Lower leg skin (tissue), 4 donors: ENCODE data around the gene SH3BP5. TPM values are rescaled to one million over a fixed set of nuclear protein-coding genes. Genes with fewer than 3 reads are reported as not detected.

Source experiments
- DNase-seq, 2 donors: peaks; one replicate each; pipeline ENCODE4 v3.0.0-alpha.2; 2019; ENCODE audit warnings: low spot score in 2 of 2
- H3K4me3 ChIP-seq: fragments of 200-600 bp; sonication (generic); 2 replicates; pipeline ENCODE4 v1.5.1; 2017; ENCODE audit warnings: mild to moderate bottlenecking, low read depth; ENCODE audit not compliant: poor library complexity, severe bottlenecking
- CTCF ChIP-seq, 3 donors: fragments of 450-650 bp; IDR thresholded peaks; one replicate each; pipeline ENCODE4 v1.5.1; 2016; ENCODE audit warnings: antibody characterized with exemption in 3 of 3, mild to moderate bottlenecking in 3 of 3, moderate library complexity in 2 of 3
- POLR2A ChIP-seq, 2 donors: fragments of 450-650 bp; IDR thresholded peaks; one replicate each; pipeline ENCODE4 v1.6.1; 2016 to 2017; ENCODE audit warnings: antibody characterized with exemption in 2 of 2, mild to moderate bottlenecking in 1 of 2, moderate library complexity in 1 of 2
- WGBS, 2 donors: methylation state at CpG; one replicate each; pipeline ENCODE4 v1.1.5; 2018; 5-methylcytosine and 5-hydroxymethylcytosine counted together
- intact Hi-C: fragments of 100-400 bp; cut with DNase I; formaldehyde crosslinking; loops from one replicate; pipeline ENCODE4 v1.15.0; 2023; ENCODE audit warnings: low total_unique reads
- total RNA-seq, 4 donors: library from RNA; depleted of rRNA; stranded (reverse); fragments of >200 nt; gene quantifications; one replicate each; pipeline ENCODE4 v1.1.0, GENCODE V29; 2016

Gene SH3BP5
- total RNA-seq, 4 donors from 2014 or later: 10.7 to 30.3 (median 18.5) TPM

- no peak for DNase-seq
- intact Hi-C loops: no loop called here
- TF ChIP-seq POLR2A (IDR thresholded peaks at IDR 0.05): no peak
- no peak for TF ChIP-seq CTCF (IDR thresholded peaks at IDR 0.05)
- no peak overlapping the region for H3K4me3 ChIP-seq
These were observed 120.4 kb downstream of the SH3BP5 start for GRCh38 chr3:15211937-15212336.

GRCh38 chr3:15207836-15208504 lies 124.4 kb downstream of the SH3BP5 start:
- no peak for DNase-seq
- TF ChIP-seq CTCF (IDR thresholded peaks at IDR 0.05) (no peak), POLR2A (IDR thresholded peaks at IDR 0.05) (no peak)
- intact Hi-C loops: loop anchor here (10.0 kb wide), 1 partner anchor 197 kb away; no protein-coding TSS in a partner anchor
- WGBS, 2 donors: 58 to 69% methylated on average over 5 of the region's 5 CpGs
- H3K4me3 ChIP-seq: no peak overlapping the region

- intact Hi-C loops: loop anchor here (10.0 kb wide), 1 partner anchor 198 kb away; no protein-coding TSS in a partner anchor
- H3K4me3 ChIP-seq: peak overlapping the region; percentile 78
- TF ChIP-seq POLR2A (IDR thresholded peaks at IDR 0.05): no peak
- DNase-seq: no peak
- 2 to 3% methylated on average over 20 to 29 of the region's 30 CpGs for WGBS, 2 donors
These were observed 125.5 kb downstream of the SH3BP5 start for GRCh38 chr3:15206662-15207576.

- TF ChIP-seq POLR2A (IDR thresholded peaks at IDR 0.05) (peak in 1 of 2 donors; percentile 80), CTCF (IDR thresholded peaks at IDR 0.05) (no peak)
- H3K4me3 ChIP-seq: peak within 1 kb of the TSS; percentile 78
- intact Hi-C loops: loop anchor here (10.0 kb wide), 1 partner anchor 199 kb away; no protein-coding TSS in a partner anchor
- 1% methylated on average over 25 to 65 of the region's 92 CpGs for WGBS, 2 donors
- DNase-seq: peak; percentile 91 to 98
These were observed 126.3 kb downstream of the SH3BP5 start, which contains the start of gene CAPN7 for GRCh38 chr3:15205934-15206661. CAPN7 (plus strand) TSS chr3:15206246; CDS start chr3:15206496, 250 bp downstream.

GRCh38 chr3:15205482-15205933 lies 126.9 kb downstream of the SH3BP5 start:
- no peak for DNase-seq
- WGBS, 2 donors: 0 to 1% methylated on average over 3 of the region's 3 CpGs
- intact Hi-C loops: loop anchor here (10.0 kb wide), 1 partner anchor 199 kb away; no protein-coding TSS in a partner anchor

More at GRCh38 chr3:15205482-15205933, 126.9 kb downstream of the SH3BP5 start:
- no peak for TF ChIP-seq POLR2A (IDR thresholded peaks at IDR 0.05)
- TF ChIP-seq CTCF (IDR thresholded peaks at IDR 0.05): no peak
- H3K4me3 ChIP-seq: no peak overlapping the region

Other genes with a start within 250 kb of the SH3BP5 start
- 10 to 100 TPM; 23.5 to 28.7 (median 28.0) TPM for gene RBSN, start 233.4 kb downstream of the SH3BP5 start, total RNA-seq
- 10 to 100 TPM; 44.0 to 80.5 (median 49.1) TPM for gene CAPN7, start 126.3 kb downstream of the SH3BP5 start, total RNA-seq
- 10 to 100 TPM in 1 of 4 donors, 1 to 10 TPM in 3; 4.9 to 15.2 (median 7.9) TPM for gene METTL6, start 95.0 kb upstream of the SH3BP5 start, total RNA-seq
- gene EAF1, start 95.0 kb upstream of the SH3BP5 start, total RNA-seq: 10 to 100 TPM; 18.3 to 35.5 (median 28.2) TPM
- 1 to 10 TPM in 3 of 4 donors, under 1 TPM in 1; 0.10 to 3.3 (median 1.8) TPM for gene COLQ, start 189.1 kb upstream of the SH3BP5 start, total RNA-seq